GM08714 (cell line): ENCODE data around the gene PDZD7.

Experiments
- H3K4me3 ChIP-seq: fragments of 200-500 bp; sonication (Bioruptor generic); 2 replicates; pipeline ENCODE4 v1.5.1; 2014; ENCODE audit warnings: mild to moderate bottlenecking, low read length, inconsistent platforms
- ZNF274 ChIP-seq: IDR thresholded peaks from 2 replicates; pipeline ENCODE4 v1.6.1; 2012; ENCODE audit warnings: mild to moderate bottlenecking, low read depth, low read length

Gene PDZD7

GRCh38 chr10:101065481-101066145 lies 34.7 kb upstream of the PDZD7 start:
- H3K4me3 ChIP-seq, result peak overlapping the region; percentile 28; the same call in 1 of the 2 replicates

GRCh38 chr10:101064415-101065030 lies 33.6 kb upstream of the PDZD7 start:
- no peak overlapping the region for H3K4me3 ChIP-seq
- TF ChIP-seq ZNF274, result no peak

More at GRCh38 chr10:101065481-101066145, 34.7 kb upstream of the PDZD7 start:
- TF ChIP-seq ZNF274, result no peak

DNA sequence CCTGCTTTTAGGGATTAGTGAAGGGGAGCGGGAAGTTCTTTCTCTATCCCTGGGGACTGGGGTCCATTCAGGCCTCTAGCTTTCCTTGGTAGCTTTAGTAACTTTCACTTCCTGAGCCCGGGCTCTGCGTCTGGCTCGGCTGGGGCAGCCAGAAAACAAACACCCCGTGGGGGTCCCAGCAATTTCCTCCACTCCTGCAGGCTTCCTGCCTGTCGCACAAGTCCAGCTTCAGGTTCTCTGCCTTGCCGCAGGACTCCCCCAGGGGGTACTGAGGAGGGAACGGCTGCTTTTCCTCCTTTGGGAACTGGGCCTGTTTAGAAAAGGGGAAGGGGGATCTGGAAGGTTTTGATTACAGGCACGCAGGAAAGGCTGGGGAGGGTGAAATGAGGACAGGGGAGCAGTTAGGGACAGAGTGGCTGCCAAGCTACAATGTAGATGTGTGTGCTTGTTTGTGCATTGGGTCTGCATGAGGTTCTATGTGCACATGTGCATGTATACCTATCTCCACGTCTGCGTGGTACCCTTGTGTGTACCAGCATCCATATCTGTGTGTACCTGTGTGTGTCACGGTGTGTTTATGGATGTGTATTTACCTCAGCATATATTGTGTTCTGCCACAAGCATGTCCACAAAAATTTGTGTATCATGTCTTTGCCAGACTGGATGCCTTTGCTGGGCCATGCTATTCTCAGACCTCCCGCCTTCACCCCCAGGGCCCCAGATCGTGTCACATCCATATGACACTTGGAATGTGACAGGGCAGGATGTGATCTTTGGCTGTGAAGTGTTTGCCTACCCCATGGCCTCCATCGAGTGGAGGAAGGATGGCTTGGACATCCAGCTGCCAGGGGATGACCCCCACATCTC lies 32.9 kb upstream of the PDZD7 start:
- H3K4me3 ChIP-seq, result no peak overlapping the region; the same call in 1 of the 2 replicates

GRCh38 chr10:101063050-101063525 lies 32.2 kb upstream of the PDZD7 start:
- no peak for TF ChIP-seq ZNF274
- H3K4me3 ChIP-seq, result peak overlapping the region; percentile 95; the same call in 1 of the 2 replicates

More for the DNA sequence above, 32.9 kb upstream of the PDZD7 start:
- TF ChIP-seq ZNF274, result no peak

DNA sequence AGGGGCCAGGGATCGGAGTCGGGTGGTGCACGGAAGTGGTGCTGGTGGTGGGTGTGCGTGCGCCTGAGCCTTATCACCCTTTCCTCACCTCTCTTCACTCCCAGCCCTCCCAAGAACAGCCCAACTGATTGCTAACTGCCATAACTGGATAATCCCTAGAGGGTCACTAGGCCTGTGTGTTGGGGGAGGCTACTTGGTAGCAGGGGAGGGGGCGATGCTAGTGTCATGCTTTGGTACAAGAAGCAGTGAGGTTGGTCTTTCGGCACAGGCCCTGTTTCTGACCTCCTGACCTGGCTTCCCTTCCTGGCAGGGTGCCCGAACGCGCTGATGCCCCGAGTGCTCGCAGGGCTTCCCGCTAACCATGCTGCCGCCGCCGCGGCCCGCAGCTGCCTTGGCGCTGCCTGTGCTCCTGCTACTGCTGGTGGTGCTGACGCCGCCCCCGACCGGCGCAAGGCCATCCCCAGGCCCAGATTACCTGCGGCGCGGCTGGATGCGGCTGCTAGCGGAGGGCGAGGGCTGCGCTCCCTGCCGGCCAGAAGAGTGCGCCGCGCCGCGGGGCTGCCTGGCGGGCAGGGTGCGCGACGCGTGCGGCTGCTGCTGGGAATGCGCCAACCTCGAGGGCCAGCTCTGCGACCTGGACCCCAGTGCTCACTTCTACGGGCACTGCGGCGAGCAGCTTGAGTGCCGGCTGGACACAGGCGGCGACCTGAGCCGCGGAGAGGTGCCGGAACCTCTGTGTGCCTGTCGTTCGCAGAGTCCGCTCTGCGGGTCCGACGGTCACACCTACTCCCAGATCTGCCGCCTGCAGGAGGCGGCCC lies 31.5 kb upstream of the PDZD7 start:
- no peak for TF ChIP-seq ZNF274
- H3K4me3 ChIP-seq, result peak overlapping the region; percentile 95; the same call in 1 of the 2 replicates

DNA sequence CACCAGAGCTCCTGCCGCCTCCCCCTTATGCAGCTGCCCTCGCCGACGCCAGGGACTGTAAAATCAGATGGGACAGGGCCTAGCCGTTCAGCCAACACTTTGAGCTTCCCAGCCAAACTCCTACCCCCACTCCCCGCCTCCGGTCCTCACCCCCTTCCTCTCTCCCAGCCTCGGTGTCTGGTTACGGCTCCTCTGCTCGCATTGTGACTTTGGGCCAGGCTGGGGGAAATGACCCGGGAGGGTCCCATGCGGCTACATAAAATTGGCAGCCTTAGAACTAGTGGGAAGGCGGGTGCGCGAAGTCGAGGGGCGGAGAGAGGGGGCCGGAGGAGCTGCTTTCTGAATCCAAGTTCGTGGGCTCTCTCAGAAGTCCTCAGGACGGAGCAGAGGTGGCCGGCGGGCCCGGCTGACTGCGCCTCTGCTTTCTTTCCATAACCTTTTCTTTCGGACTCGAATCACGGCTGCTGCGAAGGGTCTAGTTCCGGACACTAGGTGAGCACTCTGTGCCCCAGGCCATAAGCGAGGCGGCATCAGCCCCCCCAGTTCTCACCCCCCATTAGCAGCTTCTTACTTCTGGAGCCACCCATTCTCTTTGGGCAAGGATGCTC lies 30.8 kb upstream of the PDZD7 start, which contains the start of gene KAZALD1:
Gene KAZALD1 (plus strand): TSS at position 366 of the 608 bp plus-strand sequence. CDS start 604 bp downstream, outside the sequence.
- peak within 1 kb of the TSS; percentile 95 for H3K4me3 ChIP-seq
- no peak for TF ChIP-seq ZNF274

GRCh38 chr10:101060951-101061623 lies 30.2 kb upstream of the PDZD7 start:
- H3K4me3 ChIP-seq, result peak overlapping the region; percentile 95
- no peak for TF ChIP-seq ZNF274

DNA sequence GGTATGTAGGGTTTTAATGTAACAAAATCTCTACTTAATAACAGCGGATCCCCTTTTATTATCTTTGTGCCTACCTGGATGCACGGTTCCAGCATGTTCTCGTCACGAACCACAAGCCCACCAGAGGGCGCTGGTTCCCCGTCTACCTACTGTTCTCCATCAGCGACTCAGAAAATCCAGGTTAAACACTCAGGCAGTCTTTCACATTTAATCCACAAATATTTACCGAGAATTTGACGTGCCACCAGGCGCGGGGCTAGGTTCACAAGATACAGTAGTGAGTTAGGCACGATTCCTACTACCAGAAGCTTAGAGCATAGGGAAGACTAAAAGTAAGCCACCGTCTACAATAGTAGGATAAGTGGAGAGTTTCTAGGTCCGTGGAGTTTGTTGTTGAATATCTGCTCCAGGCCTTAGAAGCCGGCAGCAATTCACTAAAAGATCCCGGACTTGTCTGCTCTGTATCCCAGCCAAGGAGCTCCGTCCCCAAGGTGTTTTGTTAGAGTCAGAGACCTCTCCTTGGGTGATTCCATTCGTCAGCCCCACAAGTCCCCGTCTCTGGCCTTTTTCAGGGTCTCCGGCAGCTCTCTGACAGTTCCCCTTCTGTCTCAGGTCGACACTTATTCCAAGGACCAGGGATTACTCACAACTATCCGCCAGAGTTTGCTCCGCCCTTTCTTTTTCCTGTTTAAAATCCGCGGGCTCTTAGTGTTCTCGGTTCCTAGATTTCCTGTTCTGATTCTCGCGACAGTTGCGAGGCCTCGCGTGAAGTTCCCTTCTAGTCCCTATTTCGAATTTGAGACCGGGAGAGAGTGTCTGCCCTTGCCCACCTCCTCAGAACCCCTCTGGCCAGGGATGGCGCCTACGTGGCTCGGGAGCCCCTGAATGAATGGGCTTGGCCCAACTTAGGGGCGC lies 29.4 kb upstream of the PDZD7 start:
- peak overlapping the region; percentile 95 for H3K4me3 ChIP-seq
- no peak for TF ChIP-seq ZNF274

GRCh38 chr10:101056365-101057151 lies 25.6 kb upstream of the PDZD7 start:
- no peak overlapping the region for H3K4me3 ChIP-seq
- no peak for TF ChIP-seq ZNF274

GRCh38 chr10:101055411-101055810 lies 24.5 kb upstream of the PDZD7 start:
- no peak for TF ChIP-seq ZNF274
- no peak overlapping the region for H3K4me3 ChIP-seq

- H3K4me3 ChIP-seq, result no peak overlapping the region
- no peak for TF ChIP-seq ZNF274
These were observed 23.9 kb upstream of the PDZD7 start for GRCh38 chr10:101054876-101055275.

DNA sequence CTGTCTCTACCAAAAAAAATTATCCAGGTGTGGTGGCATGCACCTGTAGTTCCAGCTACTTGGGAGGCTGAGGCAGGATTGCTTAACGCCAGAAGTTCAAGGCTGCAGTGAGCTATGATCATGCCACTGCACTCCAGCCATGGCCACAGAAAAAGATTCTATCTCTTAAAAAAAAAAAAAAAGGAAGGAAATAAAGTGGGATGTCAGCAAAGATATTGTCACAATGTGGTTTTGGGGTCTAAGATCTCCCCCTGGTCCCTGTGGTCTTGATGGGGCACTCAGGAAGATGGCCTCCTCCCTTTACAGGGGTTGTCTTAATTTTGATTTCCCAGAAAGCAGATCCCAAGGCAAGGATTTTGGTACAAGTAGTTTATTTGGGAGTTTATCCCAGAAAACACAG lies 23.4 kb upstream of the PDZD7 start:
- TF ChIP-seq ZNF274, result no peak
- H3K4me3 ChIP-seq, result no peak overlapping the region
